Kidney epithelial cell (primary cell): ENCODE data around the gene DLD. TPM values are rescaled to one million over a fixed set of nuclear protein-coding genes. Genes with fewer than 3 reads are reported as not detected.

ENCODE experiments used
- DNase-seq: peaks from one replicate; pipeline ENCODE4 v3.0.0-alpha.2; 2010; ENCODE audit warnings: low read depth
- H3K27me3 ChIP-seq: 2 replicates; pipeline ENCODE4 v1.6.0; 2011; ENCODE audit warnings: low read length; ENCODE audit not compliant: control insufficient read depth, insufficient read depth
- H3K36me3 ChIP-seq: 2 replicates; pipeline ENCODE4 v1.5.1; 2011; ENCODE audit warnings: low read length; ENCODE audit not compliant: control insufficient read depth, insufficient read depth
- H3K4me3 ChIP-seq: 2 replicates; pipeline ENCODE4 v1.5.1; 2011; ENCODE audit warnings: low read depth, mild to moderate bottlenecking, control low read depth, low read length
- CTCF ChIP-seq: IDR thresholded peaks from 2 replicates; pipeline ENCODE4 v1.5.1; 2011; ENCODE audit warnings: mild to moderate bottlenecking, moderate library complexity, low read length, control low read depth, inconsistent platforms; ENCODE audit not compliant: insufficient read depth, poor library complexity, severe bottlenecking
- total RNA-seq: library from RNA; depleted of rRNA; stranded (reverse); fragments of >200 nt; gene quantifications from 2 replicates; pipeline ENCODE4 v1.2.3, GENCODE V29; 2015

The DLD gene
- total RNA-seq, 1 donor from 2014 or later, result 68.8 TPM

GRCh38 chr7:107907790-107908189 is 16.8 kb downstream of the DLD start:
- H3K36me3 ChIP-seq, result no peaks in the 10 kb centered on the region
- TF ChIP-seq CTCF, result no peak
- DNase-seq, result no peak
- H3K27me3 ChIP-seq, result no peaks in the 10 kb centered on the region
- H3K4me3 ChIP-seq, result no peak overlapping the region

GRCh38 chr7:107909445-107909844 is 18.5 kb downstream of the DLD start:
- no peak for TF ChIP-seq CTCF
- no peak overlapping the region for H3K4me3 ChIP-seq
- no peak for DNase-seq
- no peaks in the 10 kb centered on the region for H3K27me3 ChIP-seq
- H3K36me3 ChIP-seq, result no peaks in the 10 kb centered on the region

- Histone ChIP-seq H3K27me3 (no peaks in the 10 kb centered on the region), H3K36me3 (no peaks in the 10 kb centered on the region), H3K4me3 (no peak overlapping the region)
- DNase-seq, result no peak
- TF ChIP-seq CTCF, result no peak
Measured at GRCh38 chr7:107911981-107912380, 21.0 kb downstream of the DLD start.

- Histone ChIP-seq H3K27me3 (no peaks in the 10 kb centered on the region), H3K36me3 (no peaks in the 10 kb centered on the region)
- no peak for DNase-seq
Measured at GRCh38 chr7:107913851-107914250, 22.9 kb downstream of the DLD start.

GRCh38 chr7:107914831-107915230 is 23.8 kb downstream of the DLD start:
- TF ChIP-seq CTCF, result no peak
- no peaks in the 10 kb centered on the region for H3K36me3 ChIP-seq
- H3K4me3 ChIP-seq, result no peak overlapping the region
- H3K27me3 ChIP-seq, result no peaks in the 10 kb centered on the region
- DNase-seq, result no peak

More at GRCh38 chr7:107913851-107914250, 22.9 kb downstream of the DLD start:
- H3K4me3 ChIP-seq, result no peak overlapping the region
- no peak for TF ChIP-seq CTCF

GRCh38 chr7:107915541-107915940 is 24.6 kb downstream of the DLD start:
- no peaks in the 10 kb centered on the region for H3K27me3 ChIP-seq
- no peak overlapping the region for H3K4me3 ChIP-seq
- H3K36me3 ChIP-seq, result no peaks in the 10 kb centered on the region
- no peak for TF ChIP-seq CTCF
- DNase-seq, result no peak
